ENCODE measurements around the gene TCN2.

Gene TCN2

DNA sequence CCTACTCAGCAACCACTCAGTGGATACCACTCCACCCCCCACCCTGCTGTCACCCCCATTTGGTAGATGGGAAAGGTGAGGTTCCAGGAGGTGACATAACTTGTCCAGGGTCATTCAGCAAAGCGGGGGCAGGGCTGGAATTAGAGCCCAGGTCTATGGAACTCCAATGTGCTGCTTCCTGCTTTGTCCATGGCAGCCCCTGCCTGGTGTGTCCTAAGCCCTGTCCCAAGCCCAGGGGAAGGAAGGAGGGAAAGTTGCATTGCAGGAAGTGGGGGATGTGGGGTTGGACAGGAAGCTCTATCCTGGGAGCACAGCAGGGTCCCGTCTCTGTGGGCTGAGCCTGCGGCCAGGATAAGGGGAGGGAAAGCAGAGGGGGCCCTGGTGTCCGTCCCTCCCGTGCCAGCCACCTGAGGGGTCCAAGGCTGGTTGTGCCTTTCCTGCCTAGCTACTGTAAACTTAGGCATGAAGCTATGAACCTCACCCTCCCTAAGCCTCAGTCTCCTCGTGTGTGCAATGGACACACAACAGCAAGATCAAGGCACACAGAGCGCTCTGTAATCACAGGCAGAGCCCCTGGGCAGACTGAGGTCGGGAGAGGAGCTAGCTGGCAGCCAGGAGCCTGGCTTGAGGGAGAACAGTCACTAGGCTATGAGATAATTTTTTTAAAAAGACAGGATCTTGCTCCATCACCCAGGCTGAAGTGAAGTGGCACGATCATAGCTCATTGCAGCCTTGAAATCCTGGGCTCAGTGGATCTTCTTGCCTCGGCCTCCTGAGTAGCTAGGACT, 45.4 kb upstream of the TCN2 start:
- no peaks in the 10 kb centered on the region for H3K79me2 ChIP-seq (ENCODE audit: insufficient read depth, low read length)
- H3F3A ChIP-seq (ENCODE audit: insufficient read depth) = no peaks in the 10 kb centered on the region
- no peaks in the 10 kb centered on the region for H4K20me1 ChIP-seq (ENCODE audit: low read depth, low read length)
- H3K9me2 ChIP-seq (replicated peaks; ENCODE audit: insufficient read depth, low read length) = no peaks in the 10 kb centered on the region
- H3K27ac ChIP-seq (ENCODE audit: low read depth, low read length) = no peak overlapping the region
- H3K27me3 ChIP-seq (ENCODE audit: low read length) = no peaks in the 10 kb centered on the region
- H3K9me3 ChIP-seq (ENCODE audit: insufficient read depth, low read length) = no peaks in the 10 kb centered on the region
- no peak overlapping the region for H2AFZ ChIP-seq (ENCODE audit: low read depth, low read length, severe bottlenecking)
- no peaks in the 10 kb centered on the region for H3K36me3 ChIP-seq (ENCODE audit: low read length)
- TF ChIP-seq EZH2phosphoT487 (conservative IDR thresholded peaks at IDR 0.05; ENCODE audit: low read length) = no peak
- TF ChIP-seq, protein P1, sequence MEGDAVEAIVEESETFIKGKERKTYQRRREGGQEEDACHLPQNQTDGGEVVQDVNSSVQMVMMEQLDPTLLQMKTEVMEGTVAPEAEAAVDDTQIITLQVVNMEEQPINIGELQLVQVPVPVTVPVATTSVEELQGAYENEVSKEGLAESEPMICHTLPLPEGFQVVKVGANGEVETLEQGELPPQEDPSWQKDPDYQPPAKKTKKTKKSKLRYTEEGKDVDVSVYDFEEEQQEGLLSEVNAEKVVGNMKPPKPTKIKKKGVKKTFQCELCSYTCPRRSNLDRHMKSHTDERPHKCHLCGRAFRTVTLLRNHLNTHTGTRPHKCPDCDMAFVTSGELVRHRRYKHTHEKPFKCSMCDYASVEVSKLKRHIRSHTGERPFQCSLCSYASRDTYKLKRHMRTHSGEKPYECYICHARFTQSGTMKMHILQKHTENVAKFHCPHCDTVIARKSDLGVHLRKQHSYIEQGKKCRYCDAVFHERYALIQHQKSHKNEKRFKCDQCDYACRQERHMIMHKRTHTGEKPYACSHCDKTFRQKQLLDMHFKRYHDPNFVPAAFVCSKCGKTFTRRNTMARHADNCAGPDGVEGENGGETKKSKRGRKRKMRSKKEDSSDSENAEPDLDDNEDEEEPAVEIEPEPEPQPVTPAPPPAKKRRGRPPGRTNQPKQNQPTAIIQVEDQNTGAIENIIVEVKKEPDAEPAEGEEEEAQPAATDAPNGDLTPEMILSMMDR (IDR thresholded peaks at IDR 0.05; ENCODE audit: insufficient read depth, low read length, poor library complexity, severe bottlenecking) = no peak
- H3K4me3 ChIP-seq (ENCODE audit: insufficient read depth, low read length, poor library complexity, severe bottlenecking) = no peak overlapping the region
- no peak overlapping the region for H3K4me2 ChIP-seq (ENCODE audit: low read depth, low read length, poor library complexity, severe bottlenecking)
- no peak overlapping the region for H3K9ac ChIP-seq (ENCODE audit: low read length)

DNA sequence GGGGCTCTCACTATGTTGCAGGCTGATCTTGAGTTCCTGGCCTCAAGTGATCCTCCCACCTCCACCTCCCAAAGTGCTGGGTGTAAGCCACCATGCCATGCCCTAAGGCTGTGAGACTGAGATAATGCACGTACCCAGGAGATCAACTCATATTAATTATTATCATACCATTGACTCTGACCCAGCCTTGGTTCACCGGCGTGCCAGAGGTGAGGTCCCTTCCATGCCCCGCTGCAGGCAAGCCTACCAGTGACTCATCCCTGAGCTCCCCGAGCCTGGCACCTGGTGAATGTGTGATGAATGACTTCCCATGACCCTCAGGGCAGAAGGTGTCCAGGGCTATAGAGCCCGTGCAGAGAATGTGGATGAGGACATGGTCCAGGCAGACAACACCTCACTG, 44.6 kb upstream of the TCN2 start:
- H3K27me3 ChIP-seq (ENCODE audit: low read length) = no peaks in the 10 kb centered on the region
- no peak for TF ChIP-seq EZH2phosphoT487 (conservative IDR thresholded peaks at IDR 0.05; ENCODE audit: low read length)
- TF ChIP-seq, protein P1 (IDR thresholded peaks at IDR 0.05; ENCODE audit: insufficient read depth, low read length, poor library complexity, severe bottlenecking) = no peak
- no peak overlapping the region for H3K9ac ChIP-seq (ENCODE audit: low read length)
- no peaks in the 10 kb centered on the region for H3F3A ChIP-seq (ENCODE audit: insufficient read depth)
- no peak overlapping the region for H3K27ac ChIP-seq (ENCODE audit: low read depth, low read length)
- H3K36me3 ChIP-seq (ENCODE audit: low read length) = no peaks in the 10 kb centered on the region
- no peaks in the 10 kb centered on the region for H3K9me2 ChIP-seq (replicated peaks; ENCODE audit: insufficient read depth, low read length)
- no peak overlapping the region for H3K4me3 ChIP-seq (ENCODE audit: insufficient read depth, low read length, poor library complexity, severe bottlenecking)
- no peak overlapping the region for H3K4me2 ChIP-seq (ENCODE audit: low read depth, low read length, poor library complexity, severe bottlenecking)
- H3K9me3 ChIP-seq (ENCODE audit: insufficient read depth, low read length) = no peaks in the 10 kb centered on the region
- H3K79me2 ChIP-seq (ENCODE audit: insufficient read depth, low read length) = no peaks in the 10 kb centered on the region
- H4K20me1 ChIP-seq (ENCODE audit: low read depth, low read length) = no peaks in the 10 kb centered on the region
- H2AFZ ChIP-seq (ENCODE audit: low read depth, low read length, severe bottlenecking) = no peak overlapping the region

DNA sequence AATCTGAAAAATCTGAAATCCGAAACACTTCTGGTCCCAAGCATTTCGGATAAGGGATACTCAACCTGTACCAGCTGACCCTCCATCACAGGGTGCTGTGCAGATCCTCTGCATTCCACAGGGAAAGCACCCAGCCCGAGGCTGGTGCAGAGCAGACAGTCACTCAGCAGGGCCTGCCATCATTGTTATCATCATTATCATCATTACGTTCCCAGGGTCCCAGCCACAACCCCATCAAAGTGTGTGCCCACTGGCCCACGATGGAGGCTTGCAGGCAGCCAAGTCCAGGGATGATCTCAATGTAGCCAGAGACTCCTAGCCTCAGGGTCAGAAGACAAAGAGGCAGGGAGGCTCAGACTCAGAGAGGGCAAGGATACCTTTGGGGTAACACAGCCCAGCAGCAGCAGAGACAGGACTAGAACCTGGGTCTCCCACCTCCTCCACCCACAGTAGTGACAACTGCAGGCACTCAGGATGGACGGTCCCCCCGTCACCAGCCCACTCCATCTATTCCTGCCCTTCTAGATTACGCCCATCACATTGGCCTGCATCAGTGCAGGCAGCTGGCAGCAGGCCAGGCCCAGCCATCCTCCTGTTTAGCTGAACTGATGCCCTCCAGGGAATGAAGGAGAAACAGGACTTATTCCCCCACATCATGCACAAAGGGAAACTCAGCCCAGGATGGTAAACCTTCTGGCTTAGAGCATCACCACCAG, 42.8 kb upstream of the TCN2 start:
- no peaks in the 10 kb centered on the region for H3F3A ChIP-seq (ENCODE audit: insufficient read depth)
- no peaks in the 10 kb centered on the region for H3K9me3 ChIP-seq (ENCODE audit: insufficient read depth, low read length)
- no peak overlapping the region for H3K9ac ChIP-seq (ENCODE audit: low read length)
- TF ChIP-seq EZH2phosphoT487 (conservative IDR thresholded peaks at IDR 0.05; ENCODE audit: low read length) = no peak
- TF ChIP-seq, protein P1 (IDR thresholded peaks at IDR 0.05; ENCODE audit: insufficient read depth, low read length, poor library complexity, severe bottlenecking) = no peak
- H3K27me3 ChIP-seq (ENCODE audit: low read length) = no peaks in the 10 kb centered on the region
- H4K20me1 ChIP-seq (ENCODE audit: low read depth, low read length) = no peaks in the 10 kb centered on the region
- no peak overlapping the region for H2AFZ ChIP-seq (ENCODE audit: low read depth, low read length, severe bottlenecking)
- no peak overlapping the region for H3K4me3 ChIP-seq (ENCODE audit: insufficient read depth, low read length, poor library complexity, severe bottlenecking)
- H3K36me3 ChIP-seq (ENCODE audit: low read length) = no peaks in the 10 kb centered on the region
- no peak overlapping the region for H3K4me2 ChIP-seq (ENCODE audit: low read depth, low read length, poor library complexity, severe bottlenecking)
- no peaks in the 10 kb centered on the region for H3K9me2 ChIP-seq (replicated peaks; ENCODE audit: insufficient read depth, low read length)
- H3K79me2 ChIP-seq (ENCODE audit: insufficient read depth, low read length) = no peaks in the 10 kb centered on the region
- no peak overlapping the region for H3K27ac ChIP-seq (ENCODE audit: low read depth, low read length)

All from SU-DHL-6 (cell line).